GM18498 (cell line): ENCODE results near the gene COPG2.

Experiments used
- ATAC-seq: cut with Tn5 transposase; IDR thresholded peaks from one replicate; pipeline ENCODE4 v1.9.1; 2021; ENCODE audit warnings: mild to moderate bottlenecking, moderate library complexity; ENCODE audit not compliant: unreplicated experiment

COPG2 gene

GRCh38 chr7:130506358-130506757, 162.2 kb downstream of the COPG2 start:
- ATAC-seq: no peak

- no peak for ATAC-seq
Observed at GRCh38 chr7:130505753-130506152, 162.8 kb downstream of the COPG2 start.

- no peak for ATAC-seq
Observed at GRCh38 chr7:130500910-130501309, 167.6 kb downstream of the COPG2 start.

GRCh38 chr7:130500463-130500862, 168.1 kb downstream of the COPG2 start:
- no peak for ATAC-seq

GRCh38 chr7:130494431-130494858, 174.1 kb downstream of the COPG2 start:
- ATAC-seq: no peak

GRCh38 chr7:130493275-130493873, 175.2 kb downstream of the COPG2 start:
- no peak for ATAC-seq

- no peak for ATAC-seq
Observed at GRCh38 chr7:130492523-130493274, 175.8 kb downstream of the COPG2 start.

- no peak for ATAC-seq
Observed at GRCh38 chr7:130491841-130492522, 176.6 kb downstream of the COPG2 start, which contains the start of gene MEST. Gene MEST (plus strand): TSS chr7:130492085. CDS start chr7:130492314, 229 bp downstream.

- no peak for ATAC-seq
Observed at GRCh38 chr7:130490888-130491804, 177.4 kb downstream of the COPG2 start.

- ATAC-seq: no peak
Observed at GRCh38 chr7:130490311-130490791, 178.2 kb downstream of the COPG2 start.

- no peak for ATAC-seq
Observed at GRCh38 chr7:130489140-130489983, 179.2 kb downstream of the COPG2 start.

- ATAC-seq: no peak
Observed at GRCh38 chr7:130488392-130489139, 180.0 kb downstream of the COPG2 start.

GRCh38 chr7:130486954-130487436, 181.6 kb downstream of the COPG2 start:
- no peak for ATAC-seq

- ATAC-seq: peak; percentile 52
Observed at GRCh38 chr7:130486114-130486953, 182.2 kb downstream of the COPG2 start.

- ATAC-seq: no peak
Observed at GRCh38 chr7:130485734-130486113, 182.8 kb downstream of the COPG2 start.

GRCh38 chr7:130483031-130483430, 185.5 kb downstream of the COPG2 start:
- no peak for ATAC-seq

GRCh38 chr7:130481898-130482297, 186.7 kb downstream of the COPG2 start:
- no peak for ATAC-seq
